Fibroblast of skin of right quadriceps (primary cell): ENCODE results near the gene ZNF74.

Experiments
- DNase-seq: peaks from one replicate; pipeline ENCODE4 v3.0.0-alpha.2; 2013

The ZNF74 gene

DNA sequence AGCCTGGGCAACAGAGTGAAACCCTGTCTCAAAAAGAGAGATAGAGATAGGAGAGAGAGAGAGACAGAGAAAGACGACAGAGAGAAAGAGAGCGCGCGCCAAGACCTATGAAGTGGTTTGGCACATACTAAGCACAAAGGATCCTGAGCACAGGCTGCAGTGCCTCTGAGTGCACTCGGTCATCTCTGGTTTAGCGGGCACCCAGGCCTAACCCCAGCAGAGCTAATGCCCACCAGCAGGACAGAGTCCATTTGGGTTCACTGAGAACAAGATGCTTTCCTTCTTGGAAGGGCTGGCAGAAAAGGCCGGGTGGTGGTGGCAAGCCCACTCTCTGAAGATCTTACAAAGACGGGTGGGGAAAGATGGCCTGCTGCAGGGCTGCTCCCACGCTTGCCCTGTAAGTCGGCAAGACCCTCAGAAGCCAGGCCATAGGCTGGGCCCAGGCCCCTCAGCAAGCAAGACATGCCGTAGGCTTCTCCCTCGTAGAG is 40.4 kb downstream of the ZNF74 start:
- DNase-seq: no peak

GRCh38 chr22:20434773-20435172 is 40.8 kb downstream of the ZNF74 start:
- no peak for DNase-seq

DNA sequence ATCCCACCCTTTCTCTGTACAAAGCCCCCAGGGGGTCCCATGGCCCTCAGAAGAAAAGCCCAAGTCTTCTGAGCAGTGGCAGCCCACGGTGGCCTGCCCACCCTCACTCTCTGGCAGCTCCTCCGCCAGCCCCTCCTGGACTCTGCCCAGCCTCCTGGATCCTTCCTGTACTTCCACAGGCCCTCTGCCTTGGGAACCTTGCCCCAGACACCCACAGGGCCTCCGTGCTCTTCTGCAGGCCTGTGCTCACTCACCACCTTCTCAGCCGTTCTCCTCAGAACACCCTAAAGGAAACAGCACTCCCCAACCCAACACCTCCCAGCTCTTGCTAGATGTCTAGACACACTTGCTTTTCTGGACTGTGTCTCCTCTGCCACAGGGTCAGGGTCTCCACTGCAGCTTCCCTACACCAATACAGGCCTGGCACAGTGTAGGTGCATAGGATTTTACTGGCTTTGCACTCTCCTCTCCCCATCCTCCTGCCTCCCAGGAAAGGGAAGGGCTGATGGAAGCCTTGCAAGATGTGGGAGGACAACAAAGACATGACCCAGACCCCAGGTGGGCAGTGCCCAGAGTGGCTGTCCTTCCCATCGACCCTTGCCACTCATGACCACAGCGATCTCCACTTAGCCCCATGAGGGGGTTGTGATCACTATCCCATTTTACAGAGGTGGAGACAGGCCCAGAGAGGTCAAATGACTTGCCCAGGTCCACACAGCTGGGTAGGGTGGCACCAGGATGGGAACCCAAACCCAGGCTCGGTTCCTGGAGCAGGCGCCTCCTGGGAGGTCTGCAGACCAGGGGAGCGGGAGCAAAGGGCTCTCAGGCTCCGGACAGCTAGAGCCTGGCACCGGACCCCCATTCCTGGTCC is 41.7 kb downstream of the ZNF74 start:
- DNase-seq: no peak

- DNase-seq: peak; percentile 68
These were observed 42.4 kb downstream of the ZNF74 start for GRCh38 chr22:20436307-20436767.

DNA sequence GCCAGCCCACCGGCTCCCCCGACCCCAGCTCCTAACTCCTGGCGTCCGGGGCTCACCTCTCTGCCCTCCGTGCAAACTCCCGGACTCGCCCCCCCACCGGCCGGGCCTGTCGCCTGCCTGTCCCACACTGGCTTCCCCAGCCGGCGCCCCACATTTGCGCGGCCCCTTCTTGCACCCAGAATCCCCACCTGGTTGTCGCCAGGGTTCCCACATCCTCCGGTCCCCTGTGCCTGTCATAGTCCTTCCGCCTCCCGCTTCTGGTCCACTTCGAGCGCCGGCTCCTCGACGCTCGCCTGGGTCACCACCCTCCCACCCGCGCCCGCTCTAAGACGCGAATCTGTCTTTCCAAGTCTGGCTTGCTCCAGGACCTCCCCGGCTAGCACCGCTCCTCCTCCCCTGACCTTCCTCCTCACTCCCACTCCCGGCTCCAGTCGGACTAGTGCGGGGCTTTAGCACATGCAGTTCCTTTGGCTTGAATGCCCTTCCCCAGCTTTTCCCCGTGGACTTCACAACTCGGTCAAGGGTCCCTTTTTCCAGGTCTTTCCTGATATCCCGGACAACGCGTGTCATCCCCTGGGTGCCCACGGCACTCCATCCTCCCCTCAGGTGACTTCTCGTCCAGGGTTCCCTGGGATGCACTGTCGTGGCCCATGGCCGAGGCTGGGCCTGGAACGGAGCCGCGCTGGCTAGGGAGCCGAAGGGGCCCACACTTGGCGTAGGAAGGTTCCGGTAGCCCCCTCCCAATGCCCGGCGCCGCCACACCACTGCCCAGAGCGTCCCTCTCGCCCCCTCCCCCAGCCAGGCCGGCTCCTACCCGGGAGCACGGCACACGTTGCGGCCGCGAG is 43.0 kb downstream of the ZNF74 start:
- no peak for DNase-seq

DNA sequence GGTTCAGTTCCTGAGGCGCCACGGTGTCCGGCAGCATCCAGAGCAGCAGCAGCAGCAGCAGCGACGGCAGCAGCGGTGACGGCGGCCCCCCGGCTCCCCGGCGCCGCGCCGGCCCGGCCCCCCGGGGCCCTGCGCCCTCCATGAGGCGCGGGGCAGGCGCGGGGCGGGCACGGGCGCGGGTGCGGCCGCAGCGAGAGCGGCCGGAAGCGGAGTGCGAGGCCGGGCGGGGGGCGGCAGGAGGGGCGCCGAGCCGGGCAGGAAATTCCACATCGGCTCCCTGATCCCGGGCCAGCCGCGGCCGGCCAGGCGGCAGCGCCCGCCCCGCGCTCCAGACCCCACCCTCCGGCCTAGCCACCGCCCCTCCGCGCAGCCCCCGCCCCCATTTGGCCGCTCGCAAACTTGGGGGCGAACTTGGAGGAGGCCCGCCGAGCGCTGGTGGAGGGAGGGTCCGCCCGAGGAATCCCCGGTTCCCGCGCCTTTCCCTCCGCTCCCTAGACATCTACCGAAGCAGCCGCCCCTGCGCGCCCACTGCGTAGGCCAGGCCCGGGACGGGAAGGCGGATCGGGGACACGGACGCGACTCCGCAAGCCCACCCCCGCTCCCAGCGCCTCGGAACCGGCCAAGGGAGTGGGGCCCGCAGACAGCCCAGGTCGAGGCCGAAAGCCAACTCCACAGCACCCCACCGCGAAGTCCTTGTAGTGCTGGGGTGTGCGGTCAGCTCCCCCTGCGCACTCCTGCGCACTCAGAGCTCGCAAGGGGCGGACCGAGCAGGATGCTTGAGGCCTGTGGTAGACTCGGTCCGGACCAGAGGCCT is 43.9 kb downstream of the ZNF74 start, which contains the start of gene SCARF2:
Gene SCARF2, minus strand, starts transcription at position 213 of the 814 bp plus-strand sequence. Its CDS starts 71 bp downstream, at position 142.
- peak; percentile 72 for DNase-seq

DNA sequence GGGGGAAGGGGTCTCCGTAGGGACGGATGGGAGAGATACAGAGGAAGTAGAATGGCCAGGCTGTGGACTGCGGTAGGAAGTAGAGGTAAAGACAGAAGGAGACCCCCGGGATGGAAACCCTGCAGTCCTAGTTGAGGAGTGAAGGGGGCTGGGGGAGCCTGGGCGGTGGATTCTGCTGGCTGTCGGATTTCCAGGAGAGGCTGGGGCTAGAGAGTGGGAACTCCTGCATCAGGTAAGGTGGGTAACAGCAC is 44.4 kb downstream of the ZNF74 start:
- DNase-seq: no peak

DNA sequence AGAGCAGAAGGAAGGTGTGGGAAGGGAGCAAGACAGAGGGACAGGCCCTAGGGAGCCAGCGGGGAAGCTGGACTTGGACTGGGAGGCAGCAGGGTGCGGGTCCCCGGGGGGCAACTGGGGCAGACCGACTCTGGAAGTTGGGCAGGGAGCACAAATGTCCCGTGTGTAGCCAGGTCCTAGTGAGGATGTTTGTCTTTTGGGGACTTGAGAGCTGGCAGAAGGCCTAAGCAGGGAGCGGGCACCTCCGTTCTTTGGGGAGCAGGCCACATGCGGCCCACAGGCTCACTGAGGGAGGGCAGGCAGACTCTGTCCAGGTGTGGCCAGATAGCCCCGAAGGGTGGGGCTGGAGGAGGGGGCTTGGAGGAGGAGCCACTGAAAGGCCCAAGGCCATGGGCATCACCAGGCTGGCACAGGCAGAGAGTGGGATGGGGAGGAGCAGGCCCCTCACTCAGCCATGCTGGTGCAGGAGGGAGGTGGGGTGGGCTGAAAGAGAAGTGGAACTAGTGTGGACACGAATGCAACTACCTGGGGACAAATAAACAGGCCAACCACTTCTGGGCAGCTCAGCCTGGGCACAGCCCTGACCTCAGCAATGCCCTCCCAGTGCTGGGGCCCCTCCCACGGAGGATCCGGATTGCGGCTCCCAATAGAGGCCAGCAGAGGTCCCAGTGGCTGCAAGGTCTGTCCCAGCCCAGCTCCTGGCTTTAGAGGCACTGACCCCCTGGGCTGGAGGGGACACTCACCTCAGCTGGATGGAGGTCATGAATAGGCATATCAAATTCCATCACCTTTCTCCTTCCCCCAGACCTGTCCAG is 44.9 kb downstream of the ZNF74 start:
- DNase-seq: no peak

DNA sequence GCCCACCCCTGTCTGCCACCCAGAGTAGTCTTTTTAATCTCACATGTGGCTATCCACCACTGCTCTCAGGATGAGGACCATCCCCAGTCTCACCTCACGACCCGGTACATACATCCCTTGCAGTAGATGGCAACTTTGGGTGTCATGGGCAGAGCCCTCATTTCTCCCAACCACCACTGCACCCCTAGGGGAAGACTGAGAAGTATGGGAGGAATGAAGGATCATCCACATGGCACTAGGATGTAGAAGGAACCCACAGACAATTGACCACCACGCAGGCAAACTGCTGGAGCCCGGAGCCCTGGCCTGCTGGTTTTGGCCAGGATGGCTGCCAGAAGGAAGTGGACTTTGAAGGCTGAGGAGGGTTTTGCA is 45.6 kb downstream of the ZNF74 start:
- no peak for DNase-seq

DNA sequence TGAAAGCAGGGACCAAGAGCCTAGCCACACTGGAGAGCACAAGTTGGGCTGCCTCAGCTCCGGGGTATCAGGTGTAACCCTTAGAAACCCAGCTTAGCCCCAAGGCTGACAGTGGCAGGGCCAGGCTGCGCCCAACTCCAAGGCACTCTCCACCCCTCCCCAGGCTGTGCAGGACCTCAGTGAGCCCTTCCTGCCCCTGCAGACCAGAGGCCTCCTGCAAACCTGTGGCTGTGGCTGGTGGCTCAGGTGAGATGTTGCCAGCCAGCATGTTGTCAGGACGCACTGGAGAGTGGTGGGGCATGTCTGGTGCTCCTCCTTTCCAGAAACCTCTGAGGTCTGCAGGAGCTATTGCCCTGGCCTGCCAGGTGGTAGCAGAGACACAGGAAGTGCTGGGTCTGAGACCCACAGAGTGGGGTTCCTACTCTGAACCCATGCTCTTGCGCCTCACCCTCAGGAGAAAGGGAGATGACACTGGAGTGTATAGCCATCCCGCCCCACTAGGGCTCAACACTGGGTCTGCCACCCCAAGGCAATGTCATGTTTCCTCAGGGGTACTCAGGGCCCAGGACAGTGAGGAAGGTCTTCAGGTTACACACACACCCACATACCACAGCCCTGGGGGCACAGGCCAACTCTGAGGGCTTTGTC is 46.1 kb downstream of the ZNF74 start:
- no peak for DNase-seq

DNA sequence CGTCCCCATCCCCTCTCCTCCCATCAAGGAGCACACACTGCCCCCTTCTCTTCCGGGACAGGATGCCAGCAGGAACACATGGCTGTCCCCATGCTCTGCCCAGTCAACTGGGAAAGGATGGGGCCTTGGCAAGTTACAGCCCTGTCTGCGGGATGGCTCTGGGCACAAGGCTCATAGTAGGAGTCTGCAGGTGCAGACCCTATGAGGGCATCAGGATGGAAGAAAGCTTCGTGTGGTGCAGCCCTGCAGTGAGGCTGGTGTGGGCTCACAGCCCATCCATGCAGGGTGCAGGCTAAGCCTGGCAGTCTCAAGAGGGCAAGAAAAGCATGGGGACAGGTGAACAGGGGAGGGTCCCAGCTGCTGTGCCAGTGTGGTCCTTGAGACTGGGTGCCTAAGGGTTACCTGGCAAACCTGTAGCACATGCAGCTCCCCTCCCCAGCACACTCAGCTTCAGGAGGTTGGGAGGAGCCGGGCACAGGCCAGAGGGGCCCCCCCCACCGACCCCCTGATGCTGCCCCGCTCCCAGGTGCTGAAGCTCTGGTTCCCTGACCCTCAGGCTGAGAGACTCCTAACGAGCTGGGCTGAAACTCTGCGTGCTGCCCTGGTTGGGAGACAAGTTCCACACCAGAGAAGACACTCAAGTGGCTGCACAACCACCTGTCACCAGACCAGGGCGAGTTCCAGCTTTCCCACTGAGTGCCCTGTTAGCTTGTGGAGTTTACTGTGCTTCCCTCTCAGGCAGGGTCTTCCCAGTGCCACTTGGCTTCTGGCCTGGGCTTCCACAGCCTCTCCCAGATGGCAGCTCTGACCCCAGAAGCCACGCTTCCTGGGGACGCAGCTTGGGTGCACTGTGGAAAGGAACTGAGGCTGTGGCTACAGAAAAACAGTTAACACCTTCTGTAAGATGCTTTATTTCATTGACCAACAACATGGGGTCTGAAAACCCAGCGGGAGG is 47.0 kb downstream of the ZNF74 start:
- DNase-seq: no peak

DNA sequence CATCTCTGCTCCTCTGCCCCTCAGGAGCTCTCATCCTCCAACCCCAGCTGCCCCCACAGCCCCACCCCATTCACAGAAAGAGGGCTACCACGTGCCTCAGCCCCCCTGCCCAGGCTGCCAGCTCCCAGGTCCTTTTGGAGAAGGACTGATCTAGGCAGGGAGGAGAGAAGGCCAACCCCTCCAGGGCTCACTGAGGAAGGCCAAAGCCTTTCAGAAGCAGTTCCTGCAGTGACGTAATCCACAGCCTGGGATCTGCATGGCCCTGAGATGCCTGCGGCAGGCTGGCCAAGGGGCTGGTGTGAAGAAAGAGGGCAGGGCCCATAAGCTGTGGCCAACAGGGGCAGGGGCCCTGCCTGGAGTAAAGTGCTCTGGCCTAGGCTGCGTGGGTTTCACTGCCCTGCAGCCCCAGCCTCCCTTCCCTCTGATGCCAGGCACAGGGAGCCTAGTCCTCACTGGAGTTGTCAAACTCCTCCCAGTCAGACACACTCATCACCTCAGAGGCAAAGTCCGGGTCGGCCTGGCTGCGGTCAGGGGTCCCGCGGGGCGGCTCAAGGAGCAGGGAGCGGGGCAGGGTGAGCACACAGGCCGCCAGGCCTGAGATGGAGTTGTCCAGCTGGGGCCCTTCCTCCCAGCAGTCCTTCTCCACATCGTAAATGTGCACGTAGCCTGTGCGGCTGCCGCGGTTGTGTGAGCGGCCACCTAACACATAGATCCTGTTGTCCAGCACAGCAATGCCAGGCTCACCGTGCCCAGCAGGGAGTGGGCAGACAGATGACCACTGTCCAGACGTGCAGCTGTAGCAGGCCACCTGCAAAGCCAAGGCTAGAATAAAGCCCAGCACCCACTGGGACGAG is 47.9 kb downstream of the ZNF74 start:
- no peak for DNase-seq

- DNase-seq: no peak
These were observed 48.7 kb downstream of the ZNF74 start for GRCh38 chr22:20442485-20443284.

DNA sequence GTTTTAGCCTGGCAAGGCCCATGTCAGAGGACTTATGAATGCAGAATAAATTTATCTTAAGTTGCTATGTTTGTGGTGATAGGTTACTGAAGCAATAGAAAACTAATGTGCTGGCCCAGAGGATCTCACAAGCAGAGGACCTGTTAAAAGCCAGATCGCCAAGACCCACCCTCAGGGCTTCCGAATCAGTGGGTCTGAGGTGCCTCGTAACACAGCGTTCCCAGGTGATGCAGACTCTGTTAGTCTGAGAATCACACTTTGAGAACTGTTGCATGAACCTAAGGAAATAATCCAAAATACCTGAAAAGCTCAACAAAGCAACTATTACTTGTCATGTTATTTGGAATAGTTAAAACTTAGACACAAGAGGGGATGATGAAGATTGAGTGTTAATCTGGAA is 50.4 kb downstream of the ZNF74 start:
- no peak for DNase-seq

DNA sequence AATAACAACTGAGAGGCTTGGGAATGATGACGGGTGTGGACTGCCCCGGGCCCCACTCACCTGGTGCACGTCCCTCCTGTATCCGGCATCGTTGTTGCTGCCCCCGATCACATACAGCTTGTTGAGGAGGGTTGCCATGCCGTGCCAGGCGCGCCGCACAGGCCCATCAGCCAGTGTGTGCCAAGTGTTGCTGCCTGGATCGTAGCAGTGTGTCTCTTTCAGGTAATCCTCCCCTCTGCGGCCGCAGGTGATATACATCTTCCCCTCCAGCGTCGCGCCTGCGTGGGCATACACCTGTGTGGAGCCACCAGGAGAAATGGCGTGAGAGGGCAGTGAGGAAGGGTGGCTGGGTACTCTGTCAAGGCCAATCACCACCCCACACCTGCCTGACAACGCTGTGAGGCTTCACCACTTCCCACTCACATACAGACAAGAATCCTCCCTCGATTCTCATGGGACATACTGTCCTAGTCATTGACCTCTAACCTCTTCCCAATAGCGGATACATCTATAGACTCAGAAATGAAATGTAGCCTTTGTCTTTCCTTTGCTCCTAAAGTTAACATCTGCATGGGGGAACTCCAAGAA is 52.5 kb downstream of the ZNF74 start:
- no peak for DNase-seq

GRCh38 chr22:20448630-20449029 is 54.7 kb downstream of the ZNF74 start:
- no peak for DNase-seq

DNA sequence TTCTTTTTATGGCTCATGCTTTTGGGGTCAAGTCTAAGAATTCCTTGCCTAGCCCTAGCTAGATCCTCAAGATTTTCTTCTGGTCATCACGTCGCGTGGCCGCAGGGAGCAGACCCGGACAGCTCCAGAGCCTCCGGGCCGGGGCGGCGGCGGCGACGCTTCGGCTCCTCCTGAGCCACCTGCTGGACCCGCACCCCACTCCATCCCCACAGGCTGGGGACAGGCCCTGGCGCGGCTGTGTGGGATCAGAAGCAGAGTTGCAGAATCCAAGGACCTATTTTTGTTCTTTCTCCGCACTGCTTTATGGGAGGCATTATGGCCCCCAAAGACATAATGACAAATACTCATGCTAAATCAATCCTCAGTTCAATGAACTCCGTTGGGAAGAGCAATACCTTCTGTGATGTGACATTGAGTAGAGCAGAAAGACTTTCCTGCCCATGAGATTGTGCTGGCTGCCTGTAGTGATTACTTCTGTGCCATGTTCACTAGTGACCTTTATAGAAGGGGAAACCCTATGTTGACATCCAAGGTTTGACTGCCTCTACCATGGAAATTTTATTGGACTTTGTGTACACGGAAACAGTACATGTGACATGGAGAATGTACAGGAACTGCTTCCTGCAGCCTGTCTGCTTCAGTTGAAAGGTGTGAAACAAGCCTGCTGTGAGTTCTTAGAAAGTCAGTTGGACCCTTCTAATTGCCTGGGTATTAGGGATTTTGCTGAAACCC is 56.0 kb downstream of the ZNF74 start:
- DNase-seq: no peak

DNA sequence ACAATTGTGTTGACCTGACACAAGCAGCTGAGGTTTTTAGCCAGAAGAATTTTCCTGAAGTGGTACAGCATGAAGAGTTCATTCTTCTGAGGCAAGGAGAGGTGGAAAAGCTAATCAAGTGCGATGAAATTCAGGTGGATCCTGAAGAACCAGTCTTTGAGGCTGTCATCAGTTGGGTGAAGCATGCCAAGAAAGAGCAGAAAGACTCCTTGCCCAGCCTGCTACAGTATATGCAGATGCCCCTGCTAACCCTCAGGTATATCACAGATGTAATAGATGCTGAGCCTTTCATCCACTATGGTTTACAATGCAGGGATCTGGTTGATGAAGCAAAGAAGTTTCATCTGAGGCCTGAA is 56.6 kb downstream of the ZNF74 start:
- no peak for DNase-seq
